ENCODE measurements around the gene FGF9. TPM values are rescaled to one million over a fixed set of nuclear protein-coding genes. Genes with fewer than 3 reads are reported as not detected.

Gene FGF9
- total and polyA plus RNA-seq, 8 donors: 0.14 to 2.2 (median 0.27) TPM; not detected in 2

DNA sequence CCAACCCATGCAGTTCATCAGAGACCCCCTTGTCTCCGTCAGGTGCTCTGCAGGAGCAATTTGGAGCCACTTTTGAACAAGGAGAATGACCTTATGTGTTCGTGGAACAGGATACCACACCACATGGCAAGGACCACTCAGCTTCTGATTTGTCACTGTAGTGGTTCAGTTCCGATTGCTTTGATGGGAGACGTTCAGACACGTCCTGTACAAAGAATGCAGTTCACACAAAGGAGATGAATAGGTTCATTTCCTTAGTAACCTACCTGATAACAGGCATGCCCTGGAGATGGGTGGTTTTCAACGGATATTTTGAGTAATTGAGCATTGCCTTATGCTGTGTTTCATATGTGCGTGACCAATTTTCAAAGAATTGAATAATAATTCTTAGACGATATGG, 17.2 kb downstream of the FGF9 start:
- Histone ChIP-seq H3K27me3 (peaks cover 0 to 5% (median 0%) of the 10 kb centered on the region in 3 donors), H3K36me3 (no peaks in the 10 kb centered on the region), H3K4me3 (no peak overlapping the region), H3K27ac (no peak overlapping the region), H3K9me3 (no peaks in the 10 kb centered on the region), H3K4me1 (no peaks in the 10 kb centered on the region)
- DNase-seq: no peak
- intact Hi-C loops (cut with DNase I; ENCODE audit: low total_unique reads): no loop called here
- TF ChIP-seq EP300 (IDR thresholded peaks at IDR 0.05): no peak
- TF ChIP-seq, protein P1, sequence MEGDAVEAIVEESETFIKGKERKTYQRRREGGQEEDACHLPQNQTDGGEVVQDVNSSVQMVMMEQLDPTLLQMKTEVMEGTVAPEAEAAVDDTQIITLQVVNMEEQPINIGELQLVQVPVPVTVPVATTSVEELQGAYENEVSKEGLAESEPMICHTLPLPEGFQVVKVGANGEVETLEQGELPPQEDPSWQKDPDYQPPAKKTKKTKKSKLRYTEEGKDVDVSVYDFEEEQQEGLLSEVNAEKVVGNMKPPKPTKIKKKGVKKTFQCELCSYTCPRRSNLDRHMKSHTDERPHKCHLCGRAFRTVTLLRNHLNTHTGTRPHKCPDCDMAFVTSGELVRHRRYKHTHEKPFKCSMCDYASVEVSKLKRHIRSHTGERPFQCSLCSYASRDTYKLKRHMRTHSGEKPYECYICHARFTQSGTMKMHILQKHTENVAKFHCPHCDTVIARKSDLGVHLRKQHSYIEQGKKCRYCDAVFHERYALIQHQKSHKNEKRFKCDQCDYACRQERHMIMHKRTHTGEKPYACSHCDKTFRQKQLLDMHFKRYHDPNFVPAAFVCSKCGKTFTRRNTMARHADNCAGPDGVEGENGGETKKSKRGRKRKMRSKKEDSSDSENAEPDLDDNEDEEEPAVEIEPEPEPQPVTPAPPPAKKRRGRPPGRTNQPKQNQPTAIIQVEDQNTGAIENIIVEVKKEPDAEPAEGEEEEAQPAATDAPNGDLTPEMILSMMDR (IDR thresholded peaks at IDR 0.05): no peak
- no peak for TF ChIP-seq POLR2AphosphoS5 (IDR thresholded peaks at IDR 0.05)
- no peak for TF ChIP-seq POLR2A (IDR thresholded peaks at IDR 0.05)
- WGBS, 5 donors: 75 to 91% (median 86%) methylated on average over 8 of the region's 8 CpGs

DNA sequence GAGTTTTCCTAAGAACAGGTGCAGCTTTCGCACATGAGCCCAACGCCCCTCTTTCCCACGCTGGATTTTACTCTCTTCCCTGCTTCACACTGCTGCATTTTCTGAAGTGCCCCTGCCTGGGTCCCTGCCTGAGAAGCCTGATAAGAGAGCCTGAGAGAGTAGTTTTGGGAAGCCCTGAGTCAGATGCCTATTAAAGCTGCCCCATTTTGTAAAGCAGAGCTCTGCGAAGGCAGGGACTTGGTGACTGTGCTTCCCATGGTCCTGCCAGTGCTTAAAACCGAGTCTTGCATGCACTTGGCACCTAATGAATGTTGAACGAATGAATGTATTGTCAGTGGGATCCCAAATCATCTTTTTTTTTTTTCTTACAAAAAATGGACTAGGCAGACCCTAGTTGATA, 18.2 kb downstream of the FGF9 start:
- DNase-seq: no peak
- Histone ChIP-seq H3K27me3 (no peaks in the 10 kb centered on the region), H3K4me3 (no peak overlapping the region), H3K36me3 (no peaks in the 10 kb centered on the region), H3K4me1 (no peaks in the 10 kb centered on the region), H3K27ac (no peak overlapping the region), H3K9me3 (no peaks in the 10 kb centered on the region)
- WGBS, 5 donors: 87 to 92% (median 89%) methylated on average over 6 of the region's 6 CpGs
- intact Hi-C loops (cut with DNase I; ENCODE audit: low total_unique reads): no loop called here
- TF ChIP-seq POLR2A (IDR thresholded peaks at IDR 0.05) (no peak), POLR2AphosphoS5 (IDR thresholded peaks at IDR 0.05) (no peak), EP300 (IDR thresholded peaks at IDR 0.05) (no peak)
- TF ChIP-seq, protein P1 (IDR thresholded peaks at IDR 0.05): no peak

DNA sequence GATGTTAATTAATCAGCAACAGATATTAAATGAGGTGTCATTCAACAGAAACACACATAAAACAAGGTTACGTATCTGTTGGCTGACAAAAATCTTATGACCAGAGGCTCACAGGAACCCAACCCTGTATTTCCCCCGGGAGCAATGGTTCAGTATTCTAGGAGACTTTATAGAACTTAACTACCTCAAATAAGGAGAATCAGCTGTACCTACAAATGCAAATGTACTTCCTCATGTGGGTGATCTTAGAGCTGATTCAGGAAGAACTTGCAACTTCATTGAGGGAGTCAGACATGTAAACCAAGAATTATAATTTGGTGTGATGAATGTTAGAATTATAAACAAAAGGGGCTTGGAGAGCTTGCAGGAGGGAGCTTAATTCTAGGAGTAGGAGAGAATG, 20.1 kb downstream of the FGF9 start:
- Histone ChIP-seq H3K27ac (no peak overlapping the region), H3K4me3 (no peak overlapping the region), H3K4me1 (no peaks in the 10 kb centered on the region), H3K9me3 (no peaks in the 10 kb centered on the region), H3K27me3 (no peaks in the 10 kb centered on the region), H3K36me3 (no peaks in the 10 kb centered on the region)
- TF ChIP-seq POLR2AphosphoS5 (IDR thresholded peaks at IDR 0.05) (no peak), POLR2A (IDR thresholded peaks at IDR 0.05) (no peak), EP300 (IDR thresholded peaks at IDR 0.05) (no peak)
- TF ChIP-seq, protein P1 (IDR thresholded peaks at IDR 0.05): no peak
- WGBS, 5 donors: 79 to 85% (median 83%) methylated on average over 2 of the region's 2 CpGs
- intact Hi-C loops (cut with DNase I; ENCODE audit: low total_unique reads): no loop called here
- DNase-seq: no peak

DNA sequence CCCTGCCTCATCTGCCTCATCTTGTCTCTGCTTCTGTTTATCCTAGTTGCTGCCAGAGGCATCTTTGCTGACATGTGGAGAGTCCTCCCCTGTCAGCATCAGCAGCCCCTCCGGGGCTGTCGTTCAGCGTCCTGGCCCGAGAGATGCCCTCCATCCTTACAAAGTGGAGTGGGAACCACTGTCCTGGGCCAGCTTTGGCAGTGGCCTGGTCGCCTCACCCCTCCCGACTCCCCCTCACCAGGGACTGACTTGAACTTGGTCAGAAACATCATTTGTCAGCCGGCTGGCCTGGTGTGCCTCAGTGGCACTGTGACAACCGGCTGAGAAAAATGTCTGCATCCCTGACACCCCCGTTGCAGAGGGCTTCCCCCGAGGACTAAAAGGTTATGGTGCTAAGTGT, 20.6 kb downstream of the FGF9 start:
- no peaks in the 10 kb centered on the region for H3K27me3 ChIP-seq
- no peaks in the 10 kb centered on the region for H3K36me3 ChIP-seq
- no peak overlapping the region for H3K4me3 ChIP-seq
- no peaks in the 10 kb centered on the region for H3K4me1 ChIP-seq
- TF ChIP-seq EP300 (IDR thresholded peaks at IDR 0.05): no peak
- TF ChIP-seq POLR2A (IDR thresholded peaks at IDR 0.05): no peak
- TF ChIP-seq, protein P1 (IDR thresholded peaks at IDR 0.05): no peak
- TF ChIP-seq POLR2AphosphoS5 (IDR thresholded peaks at IDR 0.05): no peak
- no peak for DNase-seq
- no peak overlapping the region for H3K27ac ChIP-seq
- no peaks in the 10 kb centered on the region for H3K9me3 ChIP-seq
- 84 to 90% (median 87%) methylated on average over 5 to 10 of the region's 10 CpGs for WGBS, 5 donors
- intact Hi-C loops (cut with DNase I; ENCODE audit: low total_unique reads): no loop called here

All from stomach (tissue), 9 donors.